Panc1 (cell line): ENCODE measurements around the gene NT5M. TPM values are rescaled to one million over a fixed set of nuclear protein-coding genes. Genes with fewer than 3 reads are reported as not detected.

Source experiments
- ATAC-seq: fragments of 200-7000 bp; cut with Tn5 transposase; 2 replicates; pipeline ENCODE4 v1.9.1; 2020; ENCODE audit warnings: mild to moderate bottlenecking, moderate library complexity
- BruUV-seq: library from RNA; stranded (reverse); fragments of 400-500 nt; replicated peaks from 2 replicates; lab custom pipeline; 2021; lab: Mats Ljungman, UMichigan
- CTCF ChIA-PET: fragments of 300-600 bp; sonication (Branson Sonifier 250); formaldehyde crosslinking; loops from one replicate; lab custom pipeline; 2022; ENCODE audit warnings: antibody characterized with exemption; lab: Charles Lee
- POLR2A ChIA-PET: fragments of 300-600 bp; sonication (Branson Sonifier 250); formaldehyde crosslinking; loops from one replicate; lab custom pipeline; 2022; ENCODE audit warnings: antibody characterized with exemption; lab: Charles Lee
- DNase-seq: peaks from one replicate; pipeline ENCODE4 v3.0.0-alpha.2; 2010; ENCODE audit warnings: low read depth, low spot score
- H3K27ac ChIP-seq: 2 replicates; pipeline ENCODE4 v1.5.1; 2011; ENCODE audit warnings: mild to moderate bottlenecking, low read length, inconsistent platforms
- H3K27me3 ChIP-seq: fragments of 200-500 bp; sonication (Bioruptor generic); 2 replicates; pipeline ENCODE4 v1.6.0; 2014; ENCODE audit warnings: low read length, inconsistent platforms; ENCODE audit not compliant: control insufficient read depth, insufficient read depth
- H3K36me3 ChIP-seq: fragments of 200-500 bp; sonication (Bioruptor generic); 2 replicates; pipeline ENCODE4 v1.5.1; 2014; ENCODE audit warnings: inconsistent platforms, mild to moderate bottlenecking, low read length, moderate library complexity; ENCODE audit not compliant: control insufficient read depth, insufficient read depth
- H3K4me1 ChIP-seq: 2 replicates; pipeline ENCODE4 v1.5.1; 2011; ENCODE audit warnings: inconsistent platforms, mild to moderate bottlenecking, low read length, moderate library complexity; ENCODE audit not compliant: control insufficient read depth, insufficient read depth
- H3K4me3 ChIP-seq, 2 experiments: 2 replicates each; pipeline ENCODE4 v1.5.1; 2011 to 2012; ENCODE audit warnings: low read depth in 2 of 2, low read length in 2 of 2, mild to moderate bottlenecking in 2 of 2, inconsistent platforms in 1 of 2, moderate library complexity in 1 of 2
- H3K9me3 ChIP-seq: fragments of 200-500 bp; sonication (Bioruptor generic); 2 replicates; pipeline ENCODE4 v1.5.1; 2014; ENCODE audit warnings: low read depth, mild to moderate bottlenecking, inconsistent platforms, low read length, moderate library complexity; ENCODE audit not compliant: control insufficient read depth, insufficient read depth
- POLR2AphosphoS5 ChIP-seq: IDR thresholded peaks from 2 replicates; pipeline ENCODE4 v1.6.1; 2012; ENCODE audit warnings: mild to moderate bottlenecking, low read depth, low read length, moderate library complexity
- SIN3A ChIP-seq: IDR thresholded peaks from 2 replicates; pipeline ENCODE4 v1.6.1; 2012; ENCODE audit warnings: low read depth, mild to moderate bottlenecking, low read length, moderate library complexity, borderline replicate concordance; ENCODE audit not compliant: insufficient read depth
- TCF7L2 ChIP-seq: IDR thresholded peaks from 2 replicates; pipeline ENCODE4 v1.6.1; 2011; ENCODE audit warnings: mild to moderate bottlenecking, low read depth, low read length, inconsistent platforms
- in situ Hi-C: cut with HindIII; loops from 2 replicates; pipeline ENCODE4 v1.10.0; 2016; ENCODE audit warnings: low sequenced_read_pairs, low pct_unique_long_range_greater_than_20kb
- intact Hi-C: fragments of 100-400 bp; cut with micrococcal nuclease; formaldehyde crosslinking; loops from one replicate; pipeline ENCODE4 v1.10.0; 2022; ENCODE audit not compliant: unreplicated experiment
- total RNA-seq: library from RNA; stranded (reverse); gene quantifications from one replicate; pipeline ENCODE4 v1.2.1, GENCODE V29; 2021; ENCODE audit not compliant: unreplicated experiment
- TF ChIP-seq, protein P1 (sequence below), 2 experiments: IDR thresholded peaks; 2 replicates each; pipeline ENCODE4 v1.6.1; 2011 to 2012; ENCODE audit warnings: low read depth in 2 of 2, control low read depth in 1 of 2, low read length in 1 of 2, mild to moderate bottlenecking in 1 of 2, moderate library complexity in 1 of 2; ENCODE audit not compliant: insufficient read depth in 1 of 2
- TF ChIP-seq, protein P2 (sequence below): fragments of 450-650 bp; IDR thresholded peaks from 2 replicates; pipeline ENCODE4 v1.5.1; 2017; ENCODE audit warnings: mild to moderate bottlenecking

The NT5M gene
- total RNA-seq, 1 experiment from 2014 or later: 3.1 TPM

DNA sequence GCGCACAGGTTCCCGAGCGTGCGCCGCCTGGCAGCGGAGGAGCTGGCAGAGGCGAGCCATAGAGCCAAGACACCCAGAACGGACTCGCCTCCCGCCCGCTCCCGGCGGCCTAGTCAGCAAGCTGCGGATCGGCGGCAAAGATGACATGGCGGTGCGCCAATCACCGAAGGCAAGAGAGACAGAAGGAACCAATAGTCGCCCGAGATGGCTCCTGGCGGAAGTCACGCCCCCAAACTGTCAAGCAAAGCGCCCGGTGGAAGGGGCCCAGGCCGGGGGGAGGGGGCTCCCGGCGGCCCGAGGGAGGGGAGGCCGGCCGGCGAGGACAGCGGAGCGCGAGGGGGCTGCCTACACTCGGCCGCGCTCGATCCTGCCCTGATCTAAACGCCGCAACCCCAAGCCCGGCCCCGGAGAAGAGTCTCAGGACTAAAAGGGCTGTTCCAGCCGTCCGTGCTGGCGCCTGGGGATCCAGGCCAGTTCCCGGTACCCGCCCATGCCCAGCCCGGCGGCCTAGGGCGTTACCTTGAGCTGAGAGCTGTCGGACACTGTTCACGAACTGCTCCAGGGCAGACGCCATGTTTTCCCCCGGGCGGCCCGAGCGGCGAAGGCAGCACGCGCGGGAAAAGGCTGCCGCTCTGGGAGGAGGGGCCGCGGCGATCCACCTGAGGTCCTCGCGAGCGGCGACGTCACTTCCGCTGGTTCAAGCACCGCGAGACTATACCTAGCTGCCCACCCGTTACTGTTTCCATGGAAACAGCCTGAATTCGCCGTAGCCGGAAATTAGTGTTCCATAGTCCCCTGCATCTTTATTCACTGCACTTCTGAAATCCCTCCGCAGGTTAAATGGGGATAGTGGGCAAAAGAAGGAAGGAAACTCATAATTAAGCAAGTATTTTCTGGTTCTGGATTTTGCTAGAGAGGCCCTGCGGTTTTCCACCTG, 22.3 kb upstream of the NT5M start, which contains the start of gene COPS3:
Gene COPS3 (minus strand): TSS at position 634 of the 937 bp plus-strand sequence. CDS start 60 bp downstream, at position 574.
- TF ChIP-seq TCF7L2 (peak; percentile 41; the same call in 1 of the 2 replicates), SIN3A (peak; percentile 43; the same call in 1 of the 2 replicates), POLR2AphosphoS5 (peak; percentile 69)
- TF ChIP-seq, protein P1, sequence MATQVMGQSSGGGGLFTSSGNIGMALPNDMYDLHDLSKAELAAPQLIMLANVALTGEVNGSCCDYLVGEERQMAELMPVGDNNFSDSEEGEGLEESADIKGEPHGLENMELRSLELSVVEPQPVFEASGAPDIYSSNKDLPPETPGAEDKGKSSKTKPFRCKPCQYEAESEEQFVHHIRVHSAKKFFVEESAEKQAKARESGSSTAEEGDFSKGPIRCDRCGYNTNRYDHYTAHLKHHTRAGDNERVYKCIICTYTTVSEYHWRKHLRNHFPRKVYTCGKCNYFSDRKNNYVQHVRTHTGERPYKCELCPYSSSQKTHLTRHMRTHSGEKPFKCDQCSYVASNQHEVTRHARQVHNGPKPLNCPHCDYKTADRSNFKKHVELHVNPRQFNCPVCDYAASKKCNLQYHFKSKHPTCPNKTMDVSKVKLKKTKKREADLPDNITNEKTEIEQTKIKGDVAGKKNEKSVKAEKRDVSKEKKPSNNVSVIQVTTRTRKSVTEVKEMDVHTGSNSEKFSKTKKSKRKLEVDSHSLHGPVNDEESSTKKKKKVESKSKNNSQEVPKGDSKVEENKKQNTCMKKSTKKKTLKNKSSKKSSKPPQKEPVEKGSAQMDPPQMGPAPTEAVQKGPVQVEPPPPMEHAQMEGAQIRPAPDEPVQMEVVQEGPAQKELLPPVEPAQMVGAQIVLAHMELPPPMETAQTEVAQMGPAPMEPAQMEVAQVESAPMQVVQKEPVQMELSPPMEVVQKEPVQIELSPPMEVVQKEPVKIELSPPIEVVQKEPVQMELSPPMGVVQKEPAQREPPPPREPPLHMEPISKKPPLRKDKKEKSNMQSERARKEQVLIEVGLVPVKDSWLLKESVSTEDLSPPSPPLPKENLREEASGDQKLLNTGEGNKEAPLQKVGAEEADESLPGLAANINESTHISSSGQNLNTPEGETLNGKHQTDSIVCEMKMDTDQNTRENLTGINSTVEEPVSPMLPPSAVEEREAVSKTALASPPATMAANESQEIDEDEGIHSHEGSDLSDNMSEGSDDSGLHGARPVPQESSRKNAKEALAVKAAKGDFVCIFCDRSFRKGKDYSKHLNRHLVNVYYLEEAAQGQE (IDR thresholded peaks at IDR 0.05; ENCODE audit: insufficient read depth in 1 of 2, low read depth in 2 of 2, low read length in 1 of 2): no peak
- TF ChIP-seq, protein P2, sequence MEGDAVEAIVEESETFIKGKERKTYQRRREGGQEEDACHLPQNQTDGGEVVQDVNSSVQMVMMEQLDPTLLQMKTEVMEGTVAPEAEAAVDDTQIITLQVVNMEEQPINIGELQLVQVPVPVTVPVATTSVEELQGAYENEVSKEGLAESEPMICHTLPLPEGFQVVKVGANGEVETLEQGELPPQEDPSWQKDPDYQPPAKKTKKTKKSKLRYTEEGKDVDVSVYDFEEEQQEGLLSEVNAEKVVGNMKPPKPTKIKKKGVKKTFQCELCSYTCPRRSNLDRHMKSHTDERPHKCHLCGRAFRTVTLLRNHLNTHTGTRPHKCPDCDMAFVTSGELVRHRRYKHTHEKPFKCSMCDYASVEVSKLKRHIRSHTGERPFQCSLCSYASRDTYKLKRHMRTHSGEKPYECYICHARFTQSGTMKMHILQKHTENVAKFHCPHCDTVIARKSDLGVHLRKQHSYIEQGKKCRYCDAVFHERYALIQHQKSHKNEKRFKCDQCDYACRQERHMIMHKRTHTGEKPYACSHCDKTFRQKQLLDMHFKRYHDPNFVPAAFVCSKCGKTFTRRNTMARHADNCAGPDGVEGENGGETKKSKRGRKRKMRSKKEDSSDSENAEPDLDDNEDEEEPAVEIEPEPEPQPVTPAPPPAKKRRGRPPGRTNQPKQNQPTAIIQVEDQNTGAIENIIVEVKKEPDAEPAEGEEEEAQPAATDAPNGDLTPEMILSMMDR: no peak
- intact Hi-C loops (no loop called here), in situ Hi-C loops (no loop called here)
- H3K9me3 ChIP-seq: no peaks in the 10 kb centered on the region
- no peaks in the 10 kb centered on the region for H3K27me3 ChIP-seq
- H3K4me1 ChIP-seq: peaks cover 7% of the 10 kb centered on the region
- DNase-seq: peak; percentile 82
- no peaks in the 10 kb centered on the region for H3K36me3 ChIP-seq
- ChIA-PET CTCF (no interaction called here), POLR2A (interaction anchor here (0.6 to 0.7 kb wide), 4 partner anchors 11 to 1057 kb away, joined by 3 to 6 read pairs (median 3); no protein-coding TSS in a partner anchor)
- H3K27ac ChIP-seq: peak within 1 kb of the TSS; percentile 94
- BruUV-seq: no TSS peak
- ATAC-seq: peak; percentile 98
- H3K4me3 ChIP-seq: peak within 1 kb of the TSS; percentile 69 to 75

DNA sequence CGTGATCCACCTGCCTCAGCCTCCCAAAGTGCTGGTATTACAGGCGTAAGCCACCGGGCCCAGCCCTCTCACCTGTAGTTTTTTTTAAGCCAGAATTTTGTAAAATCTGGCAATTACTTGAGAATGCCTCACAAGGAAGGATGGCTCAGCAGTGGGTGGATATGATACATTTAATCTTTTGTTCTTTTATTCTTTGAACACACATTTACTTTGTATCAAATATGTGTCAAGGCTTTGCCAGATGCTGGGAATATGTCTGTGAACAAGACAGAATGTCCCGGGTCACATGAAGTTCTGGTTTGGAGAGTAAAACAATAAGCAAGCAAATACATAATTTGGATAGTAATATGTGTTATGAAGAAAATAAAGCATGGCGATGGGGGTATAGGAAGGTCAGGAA, 17.2 kb upstream of the NT5M start:
- no peak overlapping the region for H3K4me3 ChIP-seq
- DNase-seq (no peak), ATAC-seq (no peak)
- ChIA-PET CTCF (no interaction called here), POLR2A (no interaction called here)
- H3K36me3 ChIP-seq: no peaks in the 10 kb centered on the region
- no TSS peak for BruUV-seq
- in situ Hi-C loops (no loop called here), intact Hi-C loops (no loop called here)
- H3K27ac ChIP-seq: no peak overlapping the region
- no peak for TF ChIP-seq POLR2AphosphoS5
- TF ChIP-seq SIN3A: no peak
- TF ChIP-seq, protein P1 (IDR thresholded peaks at IDR 0.05; ENCODE audit: insufficient read depth in 1 of 2, low read depth in 2 of 2, low read length in 1 of 2): no peak
- no peak for TF ChIP-seq TCF7L2
- H3K4me1 ChIP-seq: no peaks in the 10 kb centered on the region
- H3K27me3 ChIP-seq: no peaks in the 10 kb centered on the region
- no peaks in the 10 kb centered on the region for H3K9me3 ChIP-seq
